Ishikawa (cell line): ENCODE results near the gene MYO1E.

Experiments used
- CEBPB ChIP-seq: IDR thresholded peaks from 2 replicates; pipeline ENCODE4 v1.6.1; 2012
- CREB1 ChIP-seq: IDR thresholded peaks from 2 replicates; pipeline ENCODE4 v1.6.1; 2012; ENCODE audit warnings: low read depth
- EGR1 ChIP-seq: IDR thresholded peaks from 2 replicates; pipeline ENCODE4 v1.6.1; 2012
- EP300 ChIP-seq: IDR thresholded peaks from 2 replicates; pipeline ENCODE4 v1.6.1; 2012; ENCODE audit warnings: borderline replicate concordance
- FOXM1 ChIP-seq: IDR thresholded peaks from 2 replicates; pipeline ENCODE4 v1.6.1; 2012; ENCODE audit warnings: low read depth, borderline replicate concordance
- NFIC ChIP-seq: IDR thresholded peaks from 2 replicates; pipeline ENCODE4 v1.6.1; 2012
- RAD21 ChIP-seq: IDR thresholded peaks from 2 replicates; pipeline ENCODE4 v1.6.1; 2012; ENCODE audit warnings: low read depth
- TAF1 ChIP-seq: IDR thresholded peaks from 2 replicates; pipeline ENCODE4 v1.6.1; 2012; ENCODE audit warnings: low read depth, mild to moderate bottlenecking
- TCF12 ChIP-seq: IDR thresholded peaks from 2 replicates; pipeline ENCODE4 v1.6.1; 2012; ENCODE audit warnings: low read depth
- TEAD4 ChIP-seq: IDR thresholded peaks from 2 replicates; pipeline ENCODE4 v1.6.1; 2012
- YY1 ChIP-seq: IDR thresholded peaks from 2 replicates; pipeline ENCODE4 v1.6.1; 2012; ENCODE audit warnings: low read depth
- ZBTB7A ChIP-seq: IDR thresholded peaks from 2 replicates; pipeline ENCODE4 v1.6.1; 2012; ENCODE audit warnings: low read depth
- TF ChIP-seq, protein P1 (sequence below): IDR thresholded peaks from 2 replicates; pipeline ENCODE4 v1.6.1; 2012; ENCODE audit warnings: low read depth, mild to moderate bottlenecking
- TF ChIP-seq, protein P2 (sequence below): IDR thresholded peaks from 2 replicates; pipeline ENCODE4 v1.6.1; 2012
- TF ChIP-seq, protein P3 (sequence below): IDR thresholded peaks from 2 replicates; pipeline ENCODE4 v1.6.1; 2012

Gene MYO1E

DNA sequence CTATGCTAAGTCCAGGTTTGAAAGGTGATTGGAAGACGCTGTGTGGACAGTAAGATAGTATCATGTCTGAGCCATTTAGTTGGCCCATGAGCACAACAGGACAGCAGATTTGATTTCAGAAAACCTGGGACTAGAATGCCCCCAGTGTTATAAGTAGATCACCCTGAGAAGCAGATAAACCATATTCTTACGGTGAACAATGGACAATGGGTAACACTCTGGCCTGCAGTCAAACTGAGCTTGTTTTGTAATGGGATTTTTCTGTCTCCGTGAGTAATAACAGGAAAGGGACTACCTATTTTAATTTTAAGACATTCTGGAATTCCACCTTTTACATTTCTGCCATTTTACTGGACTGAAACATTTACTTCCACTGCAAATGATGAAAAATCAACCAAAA is 94.6 kb downstream of the MYO1E start:
- no peak for TF ChIP-seq EGR1
- no peak for TF ChIP-seq NFIC
- TF ChIP-seq, protein P1, sequence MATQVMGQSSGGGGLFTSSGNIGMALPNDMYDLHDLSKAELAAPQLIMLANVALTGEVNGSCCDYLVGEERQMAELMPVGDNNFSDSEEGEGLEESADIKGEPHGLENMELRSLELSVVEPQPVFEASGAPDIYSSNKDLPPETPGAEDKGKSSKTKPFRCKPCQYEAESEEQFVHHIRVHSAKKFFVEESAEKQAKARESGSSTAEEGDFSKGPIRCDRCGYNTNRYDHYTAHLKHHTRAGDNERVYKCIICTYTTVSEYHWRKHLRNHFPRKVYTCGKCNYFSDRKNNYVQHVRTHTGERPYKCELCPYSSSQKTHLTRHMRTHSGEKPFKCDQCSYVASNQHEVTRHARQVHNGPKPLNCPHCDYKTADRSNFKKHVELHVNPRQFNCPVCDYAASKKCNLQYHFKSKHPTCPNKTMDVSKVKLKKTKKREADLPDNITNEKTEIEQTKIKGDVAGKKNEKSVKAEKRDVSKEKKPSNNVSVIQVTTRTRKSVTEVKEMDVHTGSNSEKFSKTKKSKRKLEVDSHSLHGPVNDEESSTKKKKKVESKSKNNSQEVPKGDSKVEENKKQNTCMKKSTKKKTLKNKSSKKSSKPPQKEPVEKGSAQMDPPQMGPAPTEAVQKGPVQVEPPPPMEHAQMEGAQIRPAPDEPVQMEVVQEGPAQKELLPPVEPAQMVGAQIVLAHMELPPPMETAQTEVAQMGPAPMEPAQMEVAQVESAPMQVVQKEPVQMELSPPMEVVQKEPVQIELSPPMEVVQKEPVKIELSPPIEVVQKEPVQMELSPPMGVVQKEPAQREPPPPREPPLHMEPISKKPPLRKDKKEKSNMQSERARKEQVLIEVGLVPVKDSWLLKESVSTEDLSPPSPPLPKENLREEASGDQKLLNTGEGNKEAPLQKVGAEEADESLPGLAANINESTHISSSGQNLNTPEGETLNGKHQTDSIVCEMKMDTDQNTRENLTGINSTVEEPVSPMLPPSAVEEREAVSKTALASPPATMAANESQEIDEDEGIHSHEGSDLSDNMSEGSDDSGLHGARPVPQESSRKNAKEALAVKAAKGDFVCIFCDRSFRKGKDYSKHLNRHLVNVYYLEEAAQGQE: no peak
- TF ChIP-seq TCF12: no peak
- TF ChIP-seq, protein P2, sequence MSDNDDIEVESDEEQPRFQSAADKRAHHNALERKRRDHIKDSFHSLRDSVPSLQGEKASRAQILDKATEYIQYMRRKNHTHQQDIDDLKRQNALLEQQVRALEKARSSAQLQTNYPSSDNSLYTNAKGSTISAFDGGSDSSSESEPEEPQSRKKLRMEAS: no peak
- TF ChIP-seq ZBTB7A: no peak
- no peak for TF ChIP-seq EP300
- TF ChIP-seq TEAD4: no peak
- TF ChIP-seq YY1: no peak
- no peak for TF ChIP-seq RAD21
- TF ChIP-seq, protein P3, sequence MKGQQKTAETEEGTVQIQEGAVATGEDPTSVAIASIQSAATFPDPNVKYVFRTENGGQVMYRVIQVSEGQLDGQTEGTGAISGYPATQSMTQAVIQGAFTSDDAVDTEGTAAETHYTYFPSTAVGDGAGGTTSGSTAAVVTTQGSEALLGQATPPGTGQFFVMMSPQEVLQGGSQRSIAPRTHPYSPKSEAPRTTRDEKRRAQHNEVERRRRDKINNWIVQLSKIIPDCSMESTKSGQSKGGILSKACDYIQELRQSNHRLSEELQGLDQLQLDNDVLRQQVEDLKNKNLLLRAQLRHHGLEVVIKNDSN: no peak
- no peak for TF ChIP-seq FOXM1
- no peak for TF ChIP-seq TAF1
- TF ChIP-seq CEBPB: no peak
- no peak for TF ChIP-seq CREB1

DNA sequence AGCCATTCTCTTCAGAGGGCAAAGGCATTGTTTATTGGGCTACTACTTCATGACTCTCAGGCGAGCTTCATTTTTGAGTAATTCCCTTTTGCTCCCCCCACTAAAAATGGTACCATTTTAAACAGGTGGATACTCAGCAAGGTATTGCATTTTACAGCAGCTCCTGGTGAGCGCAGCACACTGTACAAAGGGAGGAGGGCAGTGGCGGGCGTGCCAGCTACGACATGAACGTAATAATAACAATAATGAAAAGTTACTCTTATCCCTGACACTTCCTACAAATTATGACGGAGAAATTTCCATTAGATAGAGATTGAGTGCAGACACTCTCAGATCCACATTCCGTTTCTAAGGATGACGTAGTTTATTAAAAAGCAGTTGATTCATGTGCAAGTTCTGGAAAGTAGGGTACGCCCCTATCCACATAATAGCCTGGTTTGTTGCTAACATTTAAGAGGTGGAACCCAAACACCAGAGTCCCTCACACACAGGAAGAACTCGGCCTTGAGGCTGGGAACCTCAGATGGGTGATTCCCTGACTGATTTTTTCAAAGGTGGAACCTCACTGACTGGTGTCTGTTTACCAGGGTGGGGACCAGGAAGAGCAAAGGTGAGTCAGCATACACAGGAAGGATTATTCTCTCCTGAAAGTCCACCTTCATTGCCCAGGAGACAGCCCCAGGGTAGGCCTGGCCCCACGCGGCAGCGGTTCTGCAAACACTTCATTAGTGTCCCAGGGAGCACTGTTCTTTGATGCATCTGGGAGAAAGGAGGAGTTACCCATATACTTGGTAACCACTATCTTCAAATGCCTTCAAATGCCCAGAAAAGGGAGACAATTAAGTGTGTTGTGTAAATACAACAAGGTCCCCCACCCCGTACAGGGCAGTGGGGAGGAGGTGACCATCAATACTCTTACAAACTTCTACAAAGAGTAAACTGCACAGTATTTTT is 96.2 kb downstream of the MYO1E start:
- TF ChIP-seq EGR1: no peak
- no peak for TF ChIP-seq NFIC
- no peak for TF ChIP-seq ZBTB7A
- TF ChIP-seq CEBPB: no peak
- TF ChIP-seq TCF12: no peak
- no peak for TF ChIP-seq YY1
- no peak for TF ChIP-seq TEAD4
- TF ChIP-seq EP300: no peak
- TF ChIP-seq RAD21: no peak
- TF ChIP-seq CREB1: no peak
- TF ChIP-seq TAF1: no peak

DNA sequence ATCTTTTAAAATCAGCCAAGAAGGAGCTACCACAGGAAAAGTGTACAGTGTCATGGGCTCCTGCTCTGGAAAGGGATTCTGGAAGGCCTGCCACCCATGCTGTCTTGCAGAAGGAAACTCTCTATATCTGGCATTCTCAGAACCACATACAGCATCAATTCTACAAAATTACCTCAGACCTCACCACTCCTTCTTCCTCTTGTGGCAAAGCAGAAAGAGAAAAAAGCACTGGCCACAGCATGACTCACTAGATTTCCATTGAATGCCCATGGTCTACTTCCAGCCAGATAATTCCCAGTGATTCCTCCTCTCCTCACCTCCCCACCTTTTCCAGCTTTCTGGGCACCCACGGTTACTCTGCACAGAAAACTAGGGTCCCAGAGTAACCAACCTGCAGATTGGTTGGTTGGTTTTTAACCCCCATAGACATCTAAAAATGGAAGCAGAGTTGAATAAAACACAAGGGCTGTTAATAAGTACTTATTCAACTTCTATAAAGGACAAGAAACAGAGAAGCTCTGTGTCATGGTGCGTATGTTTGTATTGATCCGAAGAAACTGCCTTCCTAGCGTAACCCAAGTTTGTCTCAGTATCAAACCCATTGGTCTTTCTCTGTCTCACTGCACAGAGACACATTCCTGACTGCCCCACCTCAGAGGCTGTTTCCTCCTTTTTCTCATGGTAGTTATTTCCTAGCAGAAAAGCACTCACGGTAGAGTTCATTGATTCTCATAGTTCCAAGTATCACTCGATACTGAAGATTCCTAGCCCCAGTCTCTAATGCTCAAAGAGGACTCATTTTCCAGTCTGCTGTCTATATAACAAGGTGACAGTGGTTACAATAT is 98.3 kb downstream of the MYO1E start:
- no peak for TF ChIP-seq CEBPB
- TF ChIP-seq, protein P3: no peak
- no peak for TF ChIP-seq RAD21
- TF ChIP-seq TCF12: no peak
- no peak for TF ChIP-seq TEAD4
- no peak for TF ChIP-seq CREB1
- TF ChIP-seq, protein P2: no peak
- no peak for TF ChIP-seq YY1
- no peak for TF ChIP-seq TAF1
- no peak for TF ChIP-seq EP300
- TF ChIP-seq EGR1: no peak

DNA sequence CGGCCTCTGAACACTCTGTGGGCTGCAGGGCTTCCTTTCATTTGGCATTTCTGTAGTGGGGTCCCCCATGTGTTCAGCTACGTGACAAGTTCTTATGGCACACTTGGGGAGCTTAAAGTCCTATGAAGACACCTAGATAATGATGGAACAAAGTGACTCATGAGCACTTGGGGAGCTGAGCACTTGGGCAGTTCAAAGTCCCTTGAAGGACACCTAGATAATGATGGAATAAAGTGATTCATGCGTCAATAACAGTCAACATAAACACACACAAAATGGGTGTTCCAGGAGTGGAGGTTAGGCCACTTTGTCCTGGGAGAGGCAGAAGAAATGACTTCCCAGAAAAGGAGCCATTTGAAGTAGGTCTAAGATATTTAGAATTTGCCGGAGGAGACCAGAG is 99.4 kb downstream of the MYO1E start:
- TF ChIP-seq ZBTB7A: no peak
- TF ChIP-seq TAF1: no peak
- TF ChIP-seq, protein P1: no peak
- TF ChIP-seq NFIC: no peak
- no peak for TF ChIP-seq TCF12
- no peak for TF ChIP-seq RAD21
- TF ChIP-seq, protein P2: no peak
- no peak for TF ChIP-seq FOXM1
- no peak for TF ChIP-seq YY1
- TF ChIP-seq, protein P3: no peak
- TF ChIP-seq TEAD4: no peak
